Activated CD4-positive, CD25-positive, alpha-beta regulatory T cell (primary cell): ENCODE measurements around the gene PLCB2.

Source experiments
- DNase-seq, 4 experiments: peaks; one replicate each; lab custom pipeline; 2025; lab: John Stamatoyannopoulos, UW

PLCB2 gene

GRCh38 chr15:40286061-40286532 is 21.6 kb downstream of the PLCB2 start:
- no peak for DNase-seq

GRCh38 chr15:40285554-40286011 is 22.2 kb downstream of the PLCB2 start:
- DNase-seq, result no peak

DNA sequence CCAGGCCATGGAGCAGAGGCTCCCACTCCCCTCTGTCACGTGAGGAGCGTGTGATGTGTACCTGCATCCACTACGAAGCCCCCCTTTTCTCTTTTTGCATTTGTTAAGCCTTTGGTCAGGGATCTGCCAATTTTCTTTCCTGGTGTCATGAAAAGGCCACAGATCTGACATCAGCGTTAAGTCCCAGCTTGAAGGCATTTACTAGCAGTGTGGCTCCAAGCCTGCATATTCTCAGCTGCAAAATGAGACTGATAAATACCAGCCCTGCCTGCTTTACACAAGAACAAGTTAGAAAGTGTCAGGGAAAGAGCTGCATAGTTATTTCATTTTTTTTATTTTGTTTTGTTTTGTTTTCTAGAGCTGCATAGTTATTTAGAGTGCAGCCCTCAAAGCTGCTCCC is 22.6 kb downstream of the PLCB2 start:
- DNase-seq, result no peak

DNA sequence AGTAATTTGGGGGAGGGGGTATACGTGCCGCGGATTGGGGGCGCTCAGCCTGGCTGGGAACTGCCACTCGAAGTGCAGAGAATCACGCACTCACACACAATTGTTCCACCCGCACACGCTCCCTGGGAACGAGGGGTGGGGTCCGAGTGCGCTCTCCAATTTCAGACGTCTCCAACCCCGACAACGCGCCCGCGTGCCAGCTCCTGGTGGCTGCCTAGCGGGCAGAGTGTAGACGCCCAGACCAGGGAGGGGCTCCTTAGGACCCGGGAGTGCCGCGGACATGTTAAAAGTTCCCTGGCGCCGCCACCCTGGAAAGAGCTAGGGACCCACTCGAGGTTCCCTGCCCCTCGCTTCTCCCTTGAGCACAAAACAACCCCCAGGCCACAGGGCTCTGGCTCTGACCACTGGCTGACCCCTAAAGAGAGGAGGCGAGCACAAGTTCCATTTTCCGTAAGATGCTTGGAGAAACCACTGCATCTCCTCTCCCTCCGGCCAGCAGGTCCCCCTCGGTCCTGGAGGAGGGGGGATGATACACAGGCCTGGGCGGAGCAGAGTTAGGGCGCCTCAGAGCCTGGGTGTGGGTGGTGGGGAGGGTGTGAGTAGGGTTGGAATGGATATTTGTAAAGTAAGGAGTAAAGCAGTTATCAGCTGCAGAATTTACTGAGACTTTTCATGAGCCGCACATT is 24.0 kb downstream of the PLCB2 start:
- no peak for DNase-seq

DNA sequence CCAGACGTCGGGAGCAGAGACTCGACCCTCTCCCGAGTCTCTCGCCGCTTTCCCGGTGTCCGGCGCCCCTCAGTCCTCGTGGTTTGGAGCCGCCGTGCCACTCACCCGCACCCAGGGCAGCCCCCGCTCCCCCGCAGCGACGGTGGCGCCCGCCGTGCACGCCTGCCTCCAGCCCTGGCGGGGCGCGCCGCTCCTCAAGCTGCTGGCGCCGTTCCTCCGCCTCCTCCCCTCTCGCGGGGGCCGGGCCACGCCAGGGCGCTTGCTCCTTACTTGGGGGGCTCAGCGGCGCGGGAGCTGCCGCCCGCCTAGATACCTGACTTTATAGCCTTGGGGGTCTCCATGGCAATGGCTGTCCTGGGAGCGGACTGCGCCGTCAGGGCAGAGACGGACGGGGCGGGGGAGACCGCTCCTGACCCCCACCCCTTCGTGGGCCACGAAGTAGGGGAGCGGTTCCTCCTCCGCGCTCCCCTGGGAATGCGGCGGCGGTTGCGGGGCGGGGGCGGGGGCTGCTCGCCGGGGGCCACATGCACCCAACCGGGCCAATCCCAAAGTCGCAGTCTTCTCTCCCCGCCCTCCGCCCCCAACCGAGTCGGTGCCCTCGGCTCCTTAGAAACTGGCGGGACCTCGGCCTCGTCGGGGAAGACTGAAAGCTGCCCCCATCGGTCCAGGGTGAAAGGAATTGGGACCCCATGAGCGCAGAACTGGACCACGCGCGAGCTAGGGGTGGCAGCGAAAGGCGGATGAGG is 24.7 kb downstream of the PLCB2 start, which contains the start of gene ANKRD63:
Gene ANKRD63 (minus strand): TSS at position 196 of the 746 bp plus-strand sequence. CDS start 478 bp downstream, outside the sequence.
- DNase-seq, result no peak

GRCh38 chr15:40282147-40282868 is 25.4 kb downstream of the PLCB2 start:
- DNase-seq, result peak in 3 of 4 experiments; percentile 8 to 27 (median 22)

- DNase-seq, result no peak
Observed at GRCh38 chr15:40281801-40282146, 26.0 kb downstream of the PLCB2 start.

DNA sequence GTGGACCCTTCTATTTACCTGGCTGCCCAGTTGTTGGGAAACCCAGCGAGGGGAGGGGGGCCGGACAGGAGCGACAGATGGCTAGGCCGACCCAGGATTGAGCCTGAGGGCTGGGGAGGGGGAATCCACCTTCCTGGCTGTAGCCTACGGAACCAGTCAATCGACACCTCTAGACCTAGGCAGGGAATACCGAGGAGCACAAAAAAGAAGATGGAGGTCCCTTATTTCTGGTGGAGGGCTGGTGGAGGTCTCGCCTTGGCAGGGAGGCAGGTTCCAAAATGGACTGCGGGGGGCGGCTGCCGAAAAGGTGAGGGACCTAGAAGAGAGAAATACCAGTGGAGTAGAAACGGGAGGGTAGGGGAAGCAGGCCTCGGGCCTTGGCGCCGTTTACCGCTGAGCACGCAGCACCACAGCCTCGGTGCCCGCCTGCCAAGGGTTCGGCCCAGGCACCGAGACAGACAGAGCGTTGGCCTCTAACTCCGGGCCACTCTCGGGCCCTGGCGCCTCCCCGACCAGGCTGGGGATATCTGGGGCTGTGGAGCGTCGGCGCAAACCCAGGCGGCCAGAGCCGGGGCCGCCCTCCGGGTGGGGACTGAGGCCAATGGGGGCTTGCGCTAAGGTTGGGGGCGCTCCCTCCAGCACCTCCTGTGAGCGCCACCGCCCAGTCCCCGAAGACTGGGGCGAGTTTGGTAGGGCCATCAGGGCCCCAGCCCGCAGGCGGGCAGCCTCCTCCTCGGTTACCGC is 26.5 kb downstream of the PLCB2 start:
- DNase-seq, result no peak

DNA sequence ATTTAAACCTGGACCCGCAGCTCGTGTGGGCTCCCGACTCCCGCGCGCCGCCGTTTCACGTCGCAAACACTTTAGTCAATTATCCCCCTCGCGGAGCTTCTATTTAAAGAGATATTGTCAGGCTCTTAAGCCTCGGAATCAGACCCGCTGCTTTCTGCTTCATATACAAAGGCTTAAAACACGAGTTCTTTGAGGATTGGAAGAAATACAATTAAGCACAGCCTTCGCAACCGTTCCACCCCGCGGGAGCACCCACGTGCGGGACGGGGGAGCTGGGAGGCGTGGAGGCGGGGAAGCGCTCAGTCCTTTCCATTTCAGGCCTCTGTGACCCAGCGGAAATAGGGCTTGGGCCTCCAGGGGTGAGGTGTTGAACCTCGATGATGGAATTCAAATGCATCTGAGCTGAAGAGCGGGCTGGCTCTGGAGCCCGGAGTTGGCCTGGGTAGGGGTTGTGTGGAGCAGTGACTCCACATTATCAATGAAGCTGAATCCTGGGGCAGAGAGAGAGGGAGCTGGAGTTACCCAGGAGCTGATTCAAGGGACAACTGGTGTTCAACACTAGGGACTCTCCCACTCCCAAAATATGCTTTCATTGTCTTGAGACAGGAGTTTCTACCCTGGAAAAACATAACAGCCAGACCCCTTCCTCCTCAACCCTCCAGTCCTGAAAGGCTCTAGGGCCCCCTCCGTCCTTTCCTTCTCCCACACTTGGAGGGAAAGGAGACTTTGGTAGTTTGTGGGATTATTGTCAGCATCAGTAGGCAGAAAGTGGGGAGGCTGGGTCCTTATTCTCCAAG is 27.3 kb downstream of the PLCB2 start:
- no peak for DNase-seq

GRCh38 chr15:40279437-40280141 is 28.1 kb downstream of the PLCB2 start:
- DNase-seq, result peak; percentile 43 to 66 (median 56)

GRCh38 chr15:40278026-40278425 is 29.7 kb downstream of the PLCB2 start:
- DNase-seq, result no peak

- DNase-seq, result no peak
Observed at GRCh38 chr15:40277471-40277870, 30.3 kb downstream of the PLCB2 start.

GRCh38 chr15:40276927-40277326 is 30.8 kb downstream of the PLCB2 start:
- no peak for DNase-seq

GRCh38 chr15:40275954-40276353 is 31.8 kb downstream of the PLCB2 start:
- DNase-seq, result no peak

DNA sequence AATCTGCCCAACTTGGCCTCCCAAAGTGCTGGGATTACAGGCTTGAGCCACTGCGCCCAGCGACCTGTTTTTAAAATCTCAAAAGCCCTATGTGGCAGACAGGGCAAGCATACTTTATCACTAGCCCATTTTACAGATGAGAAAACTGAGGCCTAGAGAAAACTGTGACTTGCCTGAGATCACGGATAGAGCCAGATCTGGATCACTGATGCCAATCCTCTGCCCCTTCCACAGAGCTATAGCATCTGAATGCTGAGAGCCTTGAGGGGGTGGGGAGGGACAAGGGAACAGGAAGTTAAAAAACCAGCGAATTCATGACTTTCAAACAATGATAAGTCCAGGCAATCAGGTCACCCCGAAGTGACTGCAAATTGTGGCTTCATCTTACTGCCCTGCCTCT is 32.2 kb downstream of the PLCB2 start:
- no peak for DNase-seq

GRCh38 chr15:40274350-40275274 is 33.1 kb downstream of the PLCB2 start:
- DNase-seq, result peak; percentile 70 to 85 (median 78)

DNA sequence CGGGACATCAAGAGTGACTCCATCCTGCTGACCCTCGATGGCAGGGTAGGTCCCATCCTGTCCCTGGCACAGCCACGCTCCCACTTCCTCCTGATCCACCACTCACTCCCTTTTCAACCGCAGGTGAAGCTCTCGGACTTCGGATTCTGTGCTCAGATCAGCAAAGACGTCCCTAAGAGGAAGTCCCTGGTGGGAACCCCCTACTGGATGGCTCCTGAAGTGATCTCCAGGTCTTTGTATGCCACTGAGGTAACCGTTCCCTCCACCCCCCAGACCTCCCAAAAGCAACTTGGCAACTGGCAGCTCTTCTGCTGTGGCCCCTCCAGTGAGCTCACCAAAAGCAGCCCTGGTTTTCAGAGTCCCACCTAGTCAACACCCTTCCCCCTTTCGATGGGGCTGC is 34.3 kb downstream of the PLCB2 start:
- DNase-seq, result no peak

- no peak for DNase-seq
Observed at GRCh38 chr15:40272485-40273056, 35.2 kb downstream of the PLCB2 start.
